ENCODE data around the gene C1orf210.
A peak's percentile ranks its signal among the peaks of the same experiment; 100 is the strongest.

Gene C1orf210

DNA sequence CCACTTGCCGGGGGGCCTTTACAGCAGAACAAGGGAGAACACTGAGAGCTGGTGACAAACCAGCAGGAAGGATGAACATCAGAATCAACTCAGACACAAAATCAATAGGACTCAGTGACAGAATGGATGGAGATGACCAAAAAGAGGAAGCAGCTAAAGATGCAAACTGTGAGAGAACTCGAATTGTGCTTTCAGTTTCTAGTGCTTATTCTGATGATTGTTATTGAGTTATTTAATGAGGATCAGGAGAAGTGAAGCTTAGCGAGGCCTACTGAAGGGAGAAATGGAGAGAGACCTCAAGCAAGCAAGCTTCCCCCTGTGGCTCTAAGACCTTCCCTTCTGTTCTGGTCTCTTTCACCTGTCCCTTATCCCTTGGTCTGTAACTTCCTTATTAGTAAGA, 45.9 kb downstream of the C1orf210 start:
- in situ Hi-C loops (cut with MboI; ENCODE audit: low pct_unique_long_range_greater_than_20kb, low sequenced_read_pairs, unreplicated experiment): loop anchor here (25.0 kb wide), 1 partner anchor 123 kb away; the partner anchor contains the start of genes CDC20 and ELOVL1
- TF ChIP-seq, protein P1, sequence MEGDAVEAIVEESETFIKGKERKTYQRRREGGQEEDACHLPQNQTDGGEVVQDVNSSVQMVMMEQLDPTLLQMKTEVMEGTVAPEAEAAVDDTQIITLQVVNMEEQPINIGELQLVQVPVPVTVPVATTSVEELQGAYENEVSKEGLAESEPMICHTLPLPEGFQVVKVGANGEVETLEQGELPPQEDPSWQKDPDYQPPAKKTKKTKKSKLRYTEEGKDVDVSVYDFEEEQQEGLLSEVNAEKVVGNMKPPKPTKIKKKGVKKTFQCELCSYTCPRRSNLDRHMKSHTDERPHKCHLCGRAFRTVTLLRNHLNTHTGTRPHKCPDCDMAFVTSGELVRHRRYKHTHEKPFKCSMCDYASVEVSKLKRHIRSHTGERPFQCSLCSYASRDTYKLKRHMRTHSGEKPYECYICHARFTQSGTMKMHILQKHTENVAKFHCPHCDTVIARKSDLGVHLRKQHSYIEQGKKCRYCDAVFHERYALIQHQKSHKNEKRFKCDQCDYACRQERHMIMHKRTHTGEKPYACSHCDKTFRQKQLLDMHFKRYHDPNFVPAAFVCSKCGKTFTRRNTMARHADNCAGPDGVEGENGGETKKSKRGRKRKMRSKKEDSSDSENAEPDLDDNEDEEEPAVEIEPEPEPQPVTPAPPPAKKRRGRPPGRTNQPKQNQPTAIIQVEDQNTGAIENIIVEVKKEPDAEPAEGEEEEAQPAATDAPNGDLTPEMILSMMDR (IDR thresholded peaks at IDR 0.05; ENCODE audit: extremely low read depth, insufficient read depth, missing control alignments): no peak
- DNase-seq (ENCODE audit: low spot score): peak; percentile 82

DNA sequence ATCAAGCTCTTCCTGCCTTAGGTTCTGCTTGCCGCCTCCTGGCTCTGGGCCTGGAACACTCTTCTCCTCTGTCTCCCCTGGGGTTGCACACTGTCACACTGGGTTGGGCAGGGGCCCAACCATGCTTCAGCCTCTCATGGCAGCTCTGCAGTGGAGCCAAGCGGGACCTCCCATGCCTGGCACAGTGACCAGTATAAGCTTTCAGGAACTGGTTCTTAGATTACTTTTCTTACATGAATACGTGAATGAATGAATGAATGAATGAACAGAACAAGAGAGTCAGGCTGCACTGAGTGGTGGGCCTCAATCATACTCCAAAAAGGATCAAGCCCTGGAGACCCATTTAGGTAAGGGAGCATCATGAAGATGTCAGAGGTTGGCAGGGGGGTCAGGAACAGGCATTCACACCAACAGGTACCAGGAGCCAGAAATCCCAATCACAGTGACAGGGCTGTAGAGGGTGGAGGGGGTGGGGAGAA, 46.4 kb downstream of the C1orf210 start:
- DNase-seq (ENCODE audit: low spot score): no peak

DNA sequence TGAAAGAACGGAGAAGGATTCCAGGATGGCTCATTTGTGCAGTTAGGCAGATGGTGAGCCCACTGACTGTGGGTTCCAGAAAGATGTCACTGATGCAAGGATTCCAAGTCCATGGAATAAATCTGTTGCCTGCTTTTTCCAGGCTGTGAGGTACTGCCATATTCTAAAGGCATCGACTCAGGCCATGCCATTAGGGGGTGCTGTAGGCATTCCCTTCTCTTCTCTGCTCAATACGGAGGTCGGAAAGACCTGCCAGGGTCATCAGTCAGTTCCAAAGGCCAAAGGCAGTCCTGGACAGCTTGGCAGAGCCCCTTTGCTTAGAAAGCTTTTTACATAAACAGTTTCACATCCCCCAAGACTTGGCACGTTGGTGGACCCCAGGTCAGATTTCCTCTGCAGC, 47.3 kb downstream of the C1orf210 start:
- in situ Hi-C loops (cut with MboI; ENCODE audit: low pct_unique_long_range_greater_than_20kb, low sequenced_read_pairs, unreplicated experiment): loop anchor here (25.0 kb wide), 1 partner anchor 124 kb away; the partner anchor contains the start of genes CDC20 and ELOVL1

More for the DNA sequence above, 46.4 kb downstream of the C1orf210 start:
- in situ Hi-C loops (cut with MboI; ENCODE audit: low pct_unique_long_range_greater_than_20kb, low sequenced_read_pairs, unreplicated experiment): loop anchor here (25.0 kb wide), 1 partner anchor 123 kb away; the partner anchor contains the start of genes CDC20 and ELOVL1
- TF ChIP-seq, protein P1 (IDR thresholded peaks at IDR 0.05; ENCODE audit: extremely low read depth, insufficient read depth, missing control alignments): no peak

DNA sequence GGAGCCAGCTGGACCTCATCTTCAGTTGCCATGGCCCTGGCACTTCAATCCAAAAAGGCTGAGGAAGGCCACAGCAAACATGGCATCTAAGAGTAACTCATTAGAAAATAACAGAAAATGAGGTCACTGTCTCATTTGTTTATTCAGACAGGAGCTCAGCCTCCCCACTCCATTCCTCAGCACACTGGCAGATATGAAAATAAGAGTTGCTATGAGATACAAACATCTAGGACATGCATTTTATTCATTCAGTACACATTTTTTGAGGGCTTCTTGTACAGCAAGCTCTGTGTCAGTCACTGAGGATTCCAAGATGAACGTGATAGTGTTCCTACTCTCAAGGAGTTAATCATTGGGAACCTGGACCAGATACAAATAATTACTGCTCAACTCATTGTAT, 48.3 kb downstream of the C1orf210 start:
- in situ Hi-C loops (cut with MboI; ENCODE audit: low pct_unique_long_range_greater_than_20kb, low sequenced_read_pairs, unreplicated experiment): loop anchor here (25.0 kb wide), 1 partner anchor 125 kb away; the partner anchor contains the start of genes CDC20 and ELOVL1
- TF ChIP-seq, protein P1 (IDR thresholded peaks at IDR 0.05; ENCODE audit: extremely low read depth, insufficient read depth, missing control alignments): no peak
- DNase-seq (ENCODE audit: low spot score): no peak

More for the DNA sequence above, 47.3 kb downstream of the C1orf210 start:
- peak; percentile 49 for DNase-seq (ENCODE audit: low spot score)
- TF ChIP-seq, protein P1 (IDR thresholded peaks at IDR 0.05; ENCODE audit: extremely low read depth, insufficient read depth, missing control alignments): peak; percentile 85

DNA sequence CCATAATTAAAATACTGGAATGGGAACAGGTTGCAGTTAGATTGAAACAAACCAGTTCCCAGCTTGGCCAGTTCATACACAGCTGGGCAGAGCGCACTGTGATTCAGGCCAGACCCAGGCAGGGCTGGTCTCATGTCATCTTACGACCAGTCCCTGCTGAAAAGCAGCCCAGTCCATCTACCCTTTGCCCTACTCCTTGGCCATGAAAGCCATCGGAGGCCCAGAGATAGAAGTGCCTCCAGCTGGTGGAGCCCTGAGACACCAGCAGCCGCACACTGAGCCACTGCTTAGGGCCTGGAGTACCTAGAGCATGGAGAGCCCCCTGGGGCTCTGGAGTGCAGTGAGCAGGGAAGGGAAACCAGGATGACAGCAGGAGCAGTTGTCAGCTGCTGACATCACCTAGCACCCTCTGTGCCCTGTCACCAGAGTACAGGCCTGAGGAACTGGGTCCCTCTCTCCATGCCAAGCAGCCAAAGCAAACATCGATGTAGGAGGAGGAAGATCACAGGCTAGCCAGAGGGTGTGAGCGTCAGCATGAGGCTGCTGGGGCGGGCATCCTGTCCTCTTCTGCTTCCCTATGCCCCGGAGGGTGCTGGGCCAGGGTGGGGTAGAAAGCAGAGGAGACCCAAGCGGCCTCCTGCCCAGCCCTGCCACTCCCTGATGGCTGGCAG, 49.8 kb downstream of the C1orf210 start:
- in situ Hi-C loops (cut with MboI; ENCODE audit: low pct_unique_long_range_greater_than_20kb, low sequenced_read_pairs, unreplicated experiment): loop anchor here (25.0 kb wide), 1 partner anchor 127 kb away; the partner anchor contains the start of genes CDC20 and ELOVL1
- DNase-seq (ENCODE audit: low spot score): no peak
- TF ChIP-seq, protein P1 (IDR thresholded peaks at IDR 0.05; ENCODE audit: extremely low read depth, insufficient read depth, missing control alignments): no peak

DNA sequence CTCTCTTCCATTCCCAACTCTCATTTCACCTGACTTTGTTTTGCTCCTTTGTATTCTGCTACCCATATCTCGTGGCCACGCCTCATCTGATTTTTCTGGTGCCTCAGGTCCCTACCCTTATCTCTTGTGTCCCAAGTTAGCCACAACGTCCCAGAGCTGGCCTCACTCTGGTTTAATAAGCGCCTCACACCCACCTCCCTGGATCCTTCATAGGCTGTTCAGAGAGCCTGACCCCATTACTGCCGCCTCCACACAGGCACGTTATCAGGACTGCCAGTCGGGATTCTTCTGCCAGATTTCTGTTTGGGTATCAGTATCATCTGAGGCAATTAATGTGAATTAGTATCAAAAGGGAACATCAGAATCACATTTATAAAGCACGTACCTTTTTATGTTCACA, 50.3 kb downstream of the C1orf210 start:
- DNase-seq (ENCODE audit: low spot score): no peak
- in situ Hi-C loops (cut with MboI; ENCODE audit: low pct_unique_long_range_greater_than_20kb, low sequenced_read_pairs, unreplicated experiment): loop anchor here (25.0 kb wide), 1 partner anchor 127 kb away; the partner anchor contains the start of genes CDC20 and ELOVL1

More for the DNA sequence above, 50.3 kb downstream of the C1orf210 start:
- TF ChIP-seq, protein P1 (IDR thresholded peaks at IDR 0.05; ENCODE audit: extremely low read depth, insufficient read depth, missing control alignments): no peak
